ENCODE measurements around the gene CLDN9.
A peak's percentile ranks its signal among the peaks of the same experiment; 100 is the strongest.
"Not testable (repeated sequence)": the region's sequence is repeated elsewhere in the genome, so short reads cannot be mapped to it uniquely, and the experiment has no call there.

CLDN9 gene

GRCh38 chr16:3051009-3051408, 38.3 kb downstream of the CLDN9 start:
- H3K9me3 ChIP-seq (ENCODE audit: control insufficient read depth, low read length): no peaks in the 10 kb centered on the region
- H3K36me3 ChIP-seq (ENCODE audit: control insufficient read depth, insufficient read depth, low read length): no peaks in the 10 kb centered on the region
- no peak overlapping the region for H3K4me3 ChIP-seq (ENCODE audit: low read length)
- peaks cover 10% of the 10 kb centered on the region for H3K4me1 ChIP-seq (ENCODE audit: control insufficient read depth, insufficient read depth, low read length)
- H3K27me3 ChIP-seq (ENCODE audit: control insufficient read depth, insufficient read depth, low read length): peaks cover 46% of the 10 kb centered on the region
- no peak overlapping the region for H3K9ac ChIP-seq (ENCODE audit: low read length)

GRCh38 chr16:3051494-3051893, 38.8 kb downstream of the CLDN9 start:
- Histone ChIP-seq H3K9ac (ENCODE audit: low read length) (no peak overlapping the region), H3K4me3 (ENCODE audit: low read length) (no peak overlapping the region), H3K9me3 (ENCODE audit: control insufficient read depth, low read length) (no peaks in the 10 kb centered on the region), H3K4me1 (ENCODE audit: control insufficient read depth, insufficient read depth, low read length) (peaks cover 6% of the 10 kb centered on the region), H3K36me3 (ENCODE audit: control insufficient read depth, insufficient read depth, low read length) (no peaks in the 10 kb centered on the region), H3K27me3 (ENCODE audit: control insufficient read depth, insufficient read depth, low read length) (peaks cover 42% of the 10 kb centered on the region)

GRCh38 chr16:3052571-3053329, 40.0 kb downstream of the CLDN9 start:
- H3K4me3 ChIP-seq (ENCODE audit: low read length); H3K4me1 ChIP-seq (ENCODE audit: control insufficient read depth, insufficient read depth, low read length); H3K9ac ChIP-seq (ENCODE audit: low read length); H3K9me3 ChIP-seq (ENCODE audit: control insufficient read depth, low read length); H3K36me3 ChIP-seq (ENCODE audit: control insufficient read depth, insufficient read depth, low read length): not testable (repeated sequence)
- H3K27me3 ChIP-seq (ENCODE audit: control insufficient read depth, insufficient read depth, low read length): peaks cover 29% of the 10 kb centered on the region

- H3K4me1 ChIP-seq (ENCODE audit: control insufficient read depth, insufficient read depth, low read length); H3K9ac ChIP-seq (ENCODE audit: low read length); H3K36me3 ChIP-seq (ENCODE audit: control insufficient read depth, insufficient read depth, low read length); H3K4me3 ChIP-seq (ENCODE audit: low read length); H3K9me3 ChIP-seq (ENCODE audit: control insufficient read depth, low read length): not testable (repeated sequence)
- peaks cover 24% of the 10 kb centered on the region for H3K27me3 ChIP-seq (ENCODE audit: control insufficient read depth, insufficient read depth, low read length)
Observed at GRCh38 chr16:3053330-3053710, 40.6 kb downstream of the CLDN9 start.

GRCh38 chr16:3054965-3055733, 42.4 kb downstream of the CLDN9 start:
- Histone ChIP-seq H3K9me3 (ENCODE audit: control insufficient read depth, low read length) (no peaks in the 10 kb centered on the region), H3K27me3 (ENCODE audit: control insufficient read depth, insufficient read depth, low read length) (peaks cover 8% of the 10 kb centered on the region), H3K9ac (ENCODE audit: low read length) (no peak overlapping the region), H3K4me1 (ENCODE audit: control insufficient read depth, insufficient read depth, low read length) (peaks cover 12% of the 10 kb centered on the region), H3K4me3 (ENCODE audit: low read length) (no peak overlapping the region), H3K36me3 (ENCODE audit: control insufficient read depth, insufficient read depth, low read length) (no peaks in the 10 kb centered on the region)

- H3K4me1 ChIP-seq (ENCODE audit: control insufficient read depth, insufficient read depth, low read length): peaks cover 17% of the 10 kb centered on the region
- H3K9ac ChIP-seq (ENCODE audit: low read length); H3K9me3 ChIP-seq (ENCODE audit: control insufficient read depth, low read length); H3K27me3 ChIP-seq (ENCODE audit: control insufficient read depth, insufficient read depth, low read length); H3K36me3 ChIP-seq (ENCODE audit: control insufficient read depth, insufficient read depth, low read length); H3K4me3 ChIP-seq (ENCODE audit: low read length): not testable (repeated sequence)
Observed at GRCh38 chr16:3055734-3056115, 43.0 kb downstream of the CLDN9 start.

GRCh38 chr16:3056336-3057180, 43.8 kb downstream of the CLDN9 start:
- Histone ChIP-seq H3K4me1 (ENCODE audit: control insufficient read depth, insufficient read depth, low read length) (peaks cover 17% of the 10 kb centered on the region), H3K4me3 (ENCODE audit: low read length) (no peak overlapping the region), H3K9ac (ENCODE audit: low read length) (no peak overlapping the region), H3K27me3 (ENCODE audit: control insufficient read depth, insufficient read depth, low read length) (no peaks in the 10 kb centered on the region), H3K9me3 (ENCODE audit: control insufficient read depth, low read length) (no peaks in the 10 kb centered on the region), H3K36me3 (ENCODE audit: control insufficient read depth, insufficient read depth, low read length) (no peaks in the 10 kb centered on the region)

GRCh38 chr16:3057181-3058138, 44.7 kb downstream of the CLDN9 start:
- H3K27me3 ChIP-seq (ENCODE audit: control insufficient read depth, insufficient read depth, low read length): no peaks in the 10 kb centered on the region
- H3K9ac ChIP-seq (ENCODE audit: low read length): no peak overlapping the region
- H3K4me1 ChIP-seq (ENCODE audit: control insufficient read depth, insufficient read depth, low read length): peaks cover 17% of the 10 kb centered on the region
- no peaks in the 10 kb centered on the region for H3K36me3 ChIP-seq (ENCODE audit: control insufficient read depth, insufficient read depth, low read length)
- H3K4me3 ChIP-seq (ENCODE audit: low read length): no peak overlapping the region
- no peaks in the 10 kb centered on the region for H3K9me3 ChIP-seq (ENCODE audit: control insufficient read depth, low read length)

GRCh38 chr16:3058139-3059030, 45.7 kb downstream of the CLDN9 start:
- Histone ChIP-seq H3K27me3 (ENCODE audit: control insufficient read depth, insufficient read depth, low read length) (no peaks in the 10 kb centered on the region), H3K9ac (ENCODE audit: low read length) (peak overlapping the region; percentile 85)

GRCh38 chr16:3059041-3059722, 46.5 kb downstream of the CLDN9 start:
- peaks cover 17% of the 10 kb centered on the region for H3K4me1 ChIP-seq (ENCODE audit: control insufficient read depth, insufficient read depth, low read length)
- H3K9ac ChIP-seq (ENCODE audit: low read length): peak overlapping the region; percentile 85

More at GRCh38 chr16:3058139-3059030, 45.7 kb downstream of the CLDN9 start:
- H3K9me3 ChIP-seq (ENCODE audit: control insufficient read depth, low read length): no peaks in the 10 kb centered on the region
- H3K36me3 ChIP-seq (ENCODE audit: control insufficient read depth, insufficient read depth, low read length): no peaks in the 10 kb centered on the region
- peaks cover 17% of the 10 kb centered on the region for H3K4me1 ChIP-seq (ENCODE audit: control insufficient read depth, insufficient read depth, low read length)
- H3K4me3 ChIP-seq (ENCODE audit: low read length): peak overlapping the region; percentile 63

More at GRCh38 chr16:3059041-3059722, 46.5 kb downstream of the CLDN9 start:
- Histone ChIP-seq H3K4me3 (ENCODE audit: low read length) (peak overlapping the region; percentile 63), H3K9me3 (ENCODE audit: control insufficient read depth, low read length) (no peaks in the 10 kb centered on the region), H3K36me3 (ENCODE audit: control insufficient read depth, insufficient read depth, low read length) (no peaks in the 10 kb centered on the region), H3K27me3 (ENCODE audit: control insufficient read depth, insufficient read depth, low read length) (no peaks in the 10 kb centered on the region)

Measured in mucosa of stomach (tissue), 1 donor.